Skin epidermis (tissue), 12 donors: Measurements from ENCODE around the gene CYP2W1.

Experiments
- H3K27ac ChIP-seq, 21 experiments: fragments of 200-600 bp; sonication (generic) in 11 of 21; one replicate each; pipeline ENCODE4 v1.5.0; 2020; ENCODE audit warnings: mild to moderate bottlenecking in 3 of 21, inconsistent platforms in 2 of 21, moderate library complexity in 2 of 21
- H3K4me3 ChIP-seq, 7 experiments: fragments of 200-600 bp; sonication (generic) in 2 of 7; one replicate each; pipeline ENCODE4 v1.5.0; 2020; ENCODE audit warnings: inconsistent platforms in 2 of 7, mild to moderate bottlenecking in 2 of 7, moderate library complexity in 1 of 7

Gene CYP2W1

GRCh38 chr7:1008733-1009363, 25.9 kb downstream of the CYP2W1 start:
- H3K27ac ChIP-seq: no peak overlapping the region

GRCh38 chr7:1009747-1010146, 26.8 kb downstream of the CYP2W1 start:
- Histone ChIP-seq H3K4me3 (no peak overlapping the region), H3K27ac (no peak overlapping the region)

More at GRCh38 chr7:1008733-1009363, 25.9 kb downstream of the CYP2W1 start:
- H3K4me3 ChIP-seq: no peak overlapping the region

GRCh38 chr7:1010226-1010625, 27.2 kb downstream of the CYP2W1 start:
- no peak overlapping the region for H3K4me3 ChIP-seq

GRCh38 chr7:1011297-1012003, 28.5 kb downstream of the CYP2W1 start:
- Histone ChIP-seq H3K4me3 (no peak overlapping the region), H3K27ac (no peak overlapping the region)

More at GRCh38 chr7:1010226-1010625, 27.2 kb downstream of the CYP2W1 start:
- H3K27ac ChIP-seq: no peak overlapping the region

GRCh38 chr7:1012004-1012715, 29.2 kb downstream of the CYP2W1 start:
- Histone ChIP-seq H3K4me3 (no peak overlapping the region), H3K27ac (no peak overlapping the region)

GRCh38 chr7:1012716-1013095, 29.7 kb downstream of the CYP2W1 start:
- no peak overlapping the region for H3K4me3 ChIP-seq
- no peak overlapping the region for H3K27ac ChIP-seq

GRCh38 chr7:1013581-1013980, 30.6 kb downstream of the CYP2W1 start:
- H3K4me3 ChIP-seq: no peak overlapping the region

GRCh38 chr7:1014681-1015080, 31.7 kb downstream of the CYP2W1 start:
- no peak overlapping the region for H3K27ac ChIP-seq
- no peak overlapping the region for H3K4me3 ChIP-seq

More at GRCh38 chr7:1013581-1013980, 30.6 kb downstream of the CYP2W1 start:
- H3K27ac ChIP-seq: no peak overlapping the region

- Histone ChIP-seq H3K4me3 (no peak overlapping the region), H3K27ac (no peak overlapping the region)
Measured at GRCh38 chr7:1015196-1016121, 32.5 kb downstream of the CYP2W1 start.

GRCh38 chr7:1016577-1017531, 33.9 kb downstream of the CYP2W1 start:
- H3K27ac ChIP-seq: no peak overlapping the region
- H3K4me3 ChIP-seq: no peak overlapping the region

- H3K27ac ChIP-seq: no peak overlapping the region
- no peak overlapping the region for H3K4me3 ChIP-seq
Measured at GRCh38 chr7:1017586-1018333, 34.8 kb downstream of the CYP2W1 start.

- Histone ChIP-seq H3K27ac (no peak overlapping the region), H3K4me3 (no peak overlapping the region)
Measured at GRCh38 chr7:1018334-1018695, 35.3 kb downstream of the CYP2W1 start.

- Histone ChIP-seq H3K27ac (no peak overlapping the region), H3K4me3 (no peak overlapping the region)
Measured at GRCh38 chr7:1019255-1019785, 36.3 kb downstream of the CYP2W1 start.

GRCh38 chr7:1019789-1020610, 37.0 kb downstream of the CYP2W1 start:
- H3K27ac ChIP-seq: no peak overlapping the region
- H3K4me3 ChIP-seq: no peak overlapping the region

GRCh38 chr7:1020849-1021251, 37.9 kb downstream of the CYP2W1 start:
- Histone ChIP-seq H3K27ac (no peak overlapping the region), H3K4me3 (no peak overlapping the region)

- H3K4me3 ChIP-seq: no peak overlapping the region
- no peak overlapping the region for H3K27ac ChIP-seq
Measured at GRCh38 chr7:1021366-1021765, 38.4 kb downstream of the CYP2W1 start.

GRCh38 chr7:1021931-1022330, 39.0 kb downstream of the CYP2W1 start:
- no peak overlapping the region for H3K27ac ChIP-seq
- H3K4me3 ChIP-seq: no peak overlapping the region
